HG03066 (cell line): ENCODE data around the gene LORICRIN.
"Not testable (repeated sequence)": the region's sequence is repeated elsewhere in the genome, so short reads cannot be mapped to it uniquely, and the experiment has no call there.

ENCODE experiments used
- ATAC-seq: cut with Tn5 transposase; IDR thresholded peaks from one replicate; pipeline ENCODE4 v1.9.1; 2021; ENCODE audit warnings: low read depth; ENCODE audit not compliant: unreplicated experiment

The LORICRIN gene

DNA sequence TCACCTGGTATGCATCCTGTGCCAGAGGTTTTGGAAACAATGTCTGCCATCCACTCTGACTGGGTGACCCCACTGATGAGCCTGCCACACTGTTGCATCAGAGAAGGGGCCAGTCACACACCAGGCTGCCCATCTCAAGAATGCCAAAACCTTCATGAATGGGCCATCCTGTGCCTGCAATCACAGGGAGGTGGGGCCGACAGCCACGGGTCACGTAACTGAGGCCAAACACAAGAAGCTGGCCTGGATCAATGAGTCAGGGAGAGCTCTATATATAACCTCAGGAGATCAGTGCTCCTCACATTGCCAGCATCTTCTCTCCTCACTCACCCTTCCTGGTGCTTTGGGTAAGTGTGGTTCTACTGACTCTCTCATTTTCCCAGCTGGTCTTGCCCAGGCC lies at the start of gene LORICRIN:
TSS of gene LORICRIN (plus strand) at position 301 of the 400 bp plus-strand sequence. CDS start 1,263 bp downstream, outside the sequence.
- ATAC-seq, result no peak

- no peak for ATAC-seq
Measured at GRCh38 chr1:153210206-153210605, 49.3 kb upstream of the LORICRIN start.

GRCh38 chr1:153212201-153212600 lies 47.3 kb upstream of the LORICRIN start:
- no peak for ATAC-seq

DNA sequence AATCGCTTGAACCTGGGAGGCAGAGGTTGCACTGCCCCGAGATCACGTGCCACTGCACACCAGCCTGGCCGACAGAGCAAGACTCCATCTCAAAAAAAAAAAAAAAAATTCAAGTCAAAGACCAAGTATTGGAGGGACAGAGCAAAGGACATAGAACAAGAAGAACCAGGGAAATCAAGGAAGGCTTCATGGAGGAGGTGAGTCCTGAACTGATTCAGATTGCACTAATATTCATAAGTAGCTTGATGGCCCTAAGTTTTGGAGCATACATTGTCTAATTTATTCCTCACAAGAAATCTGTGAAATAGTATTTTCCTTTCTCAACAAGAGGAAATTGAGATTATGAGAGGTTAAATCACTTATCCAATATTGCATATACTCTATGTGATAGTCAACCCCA lies 46.0 kb upstream of the LORICRIN start:
- no peak for ATAC-seq

DNA sequence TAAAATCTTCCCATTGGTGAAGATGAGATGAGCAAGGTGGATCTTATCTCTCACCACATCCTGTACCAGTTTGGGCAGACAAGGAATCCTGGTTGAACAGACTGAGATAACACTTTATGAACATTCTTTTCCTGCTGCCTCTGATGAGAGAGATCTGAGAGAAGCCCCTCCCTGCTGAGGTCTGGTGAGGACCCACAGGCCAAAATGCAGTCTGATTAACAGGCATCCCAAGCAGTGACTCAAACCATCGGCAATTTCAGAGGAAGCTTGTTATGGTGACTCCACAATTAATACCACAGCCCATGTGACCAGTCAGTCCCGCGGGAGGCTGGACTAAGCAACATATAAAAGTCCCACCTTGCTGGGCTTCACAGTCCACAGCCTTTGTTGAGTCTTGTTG lies 42.3 kb upstream of the LORICRIN start, which contains the start of gene PRR9:
TSS of gene PRR9 (plus strand) at position 373 of the 400 bp plus-strand sequence. CDS start 561 bp downstream, outside the sequence.
- ATAC-seq, result no peak

DNA sequence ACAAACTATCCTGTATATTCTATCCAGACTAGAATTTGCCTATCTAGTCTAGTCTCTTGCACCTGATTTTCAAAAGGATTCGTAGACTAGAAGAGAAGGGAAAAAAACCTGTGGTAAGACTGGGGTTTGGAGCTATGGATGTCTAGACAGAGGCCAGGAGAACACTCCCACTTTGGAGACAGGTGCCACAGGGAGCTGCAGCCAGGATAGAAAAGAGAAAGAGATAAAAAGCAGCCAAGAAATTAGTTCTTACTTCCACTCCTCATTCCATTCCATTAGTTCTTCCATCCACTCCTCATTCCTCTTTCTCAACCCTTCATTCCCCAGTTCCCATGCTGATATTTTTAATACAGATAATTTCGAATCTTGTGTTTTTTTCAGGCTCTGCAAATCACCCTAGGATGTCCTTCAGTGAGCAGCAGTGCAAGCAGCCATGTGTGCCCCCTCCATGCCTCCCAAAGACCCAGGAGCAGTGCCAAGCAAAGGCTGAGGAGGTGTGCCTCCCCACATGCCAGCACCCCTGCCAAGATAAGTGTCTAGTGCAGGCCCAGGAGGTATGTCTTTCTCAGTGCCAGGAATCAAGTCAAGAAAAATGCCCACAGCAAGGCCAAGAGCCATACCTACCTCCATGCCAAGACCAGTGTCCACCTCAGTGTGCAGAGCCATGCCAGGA lies 41.6 kb upstream of the LORICRIN start:
- ATAC-seq, result no peak

GRCh38 chr1:153220606-153221303 lies 38.7 kb upstream of the LORICRIN start:
- ATAC-seq, result no peak

DNA sequence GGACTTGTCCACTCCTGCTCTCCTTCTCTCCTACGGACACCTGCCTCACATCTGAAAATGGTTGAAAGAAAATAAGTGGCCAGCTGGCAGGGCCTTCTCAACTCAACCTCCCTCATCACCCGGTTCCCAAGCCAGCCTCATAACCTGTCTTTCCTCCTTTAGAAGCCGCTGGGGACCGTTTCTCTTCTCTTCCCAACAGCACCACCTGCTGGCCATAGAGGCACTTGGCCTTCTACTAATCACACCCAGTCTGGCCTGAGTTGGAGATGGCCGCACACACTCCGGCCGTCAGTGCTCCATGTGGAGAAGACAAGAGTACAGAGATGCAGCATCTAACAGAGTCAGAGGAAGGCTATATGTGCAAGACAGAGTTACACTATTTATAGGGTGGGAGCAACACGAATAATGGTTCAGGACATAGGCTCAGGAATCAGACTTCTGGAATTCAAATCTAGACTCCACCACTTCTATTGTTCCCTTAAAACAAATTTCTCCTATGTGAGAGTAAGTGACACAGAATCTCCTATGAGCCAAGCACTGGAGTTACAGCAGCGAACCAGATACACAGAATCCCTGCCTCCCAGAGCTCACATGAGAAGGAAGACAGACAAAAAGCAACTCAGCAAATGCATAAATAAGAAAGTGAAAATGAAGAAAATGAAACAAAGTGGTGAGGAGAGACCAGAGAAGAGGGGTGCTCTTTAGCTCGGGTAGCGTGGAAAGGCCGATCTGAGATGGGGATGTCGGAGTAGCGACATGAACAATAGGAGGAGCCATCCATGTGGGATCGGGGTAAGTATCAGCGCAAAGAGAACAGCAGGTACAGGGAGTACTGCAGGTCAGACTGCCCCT lies 36.2 kb upstream of the LORICRIN start:
- peak; percentile 65 for ATAC-seq

DNA sequence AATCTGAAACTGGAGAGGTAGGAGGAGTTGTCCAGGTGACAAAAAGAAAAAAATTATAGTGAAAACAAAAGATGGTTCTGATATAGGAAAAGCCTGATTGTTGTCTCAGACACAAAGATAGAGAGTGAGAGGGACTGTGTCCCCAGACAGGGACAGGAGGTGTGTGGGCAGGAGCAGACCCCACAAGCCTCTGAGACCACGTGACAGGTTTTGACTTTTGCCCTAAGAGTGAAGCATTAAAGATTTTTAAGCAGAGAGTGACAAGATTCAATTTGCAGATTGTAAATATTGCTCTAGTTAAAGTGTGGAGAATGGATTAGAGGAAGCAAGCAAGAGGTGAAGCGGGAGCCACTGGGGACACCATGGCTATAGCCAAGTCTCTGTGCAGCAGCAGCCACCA lies 31.7 kb upstream of the LORICRIN start:
- ATAC-seq, result no peak

- ATAC-seq, result no peak
Measured at GRCh38 chr1:153228491-153228890, 31.0 kb upstream of the LORICRIN start.

GRCh38 chr1:153229076-153229829 lies 30.2 kb upstream of the LORICRIN start:
- ATAC-seq, result not testable (repeated sequence)

GRCh38 chr1:153231363-153231762 lies 28.1 kb upstream of the LORICRIN start:
- no peak for ATAC-seq

GRCh38 chr1:153231785-153232184 lies 27.7 kb upstream of the LORICRIN start:
- ATAC-seq, result no peak

- ATAC-seq, result no peak
Measured at GRCh38 chr1:153232553-153232952, 26.9 kb upstream of the LORICRIN start.

- ATAC-seq, result no peak
Measured at GRCh38 chr1:153233448-153233847, 26.0 kb upstream of the LORICRIN start.

DNA sequence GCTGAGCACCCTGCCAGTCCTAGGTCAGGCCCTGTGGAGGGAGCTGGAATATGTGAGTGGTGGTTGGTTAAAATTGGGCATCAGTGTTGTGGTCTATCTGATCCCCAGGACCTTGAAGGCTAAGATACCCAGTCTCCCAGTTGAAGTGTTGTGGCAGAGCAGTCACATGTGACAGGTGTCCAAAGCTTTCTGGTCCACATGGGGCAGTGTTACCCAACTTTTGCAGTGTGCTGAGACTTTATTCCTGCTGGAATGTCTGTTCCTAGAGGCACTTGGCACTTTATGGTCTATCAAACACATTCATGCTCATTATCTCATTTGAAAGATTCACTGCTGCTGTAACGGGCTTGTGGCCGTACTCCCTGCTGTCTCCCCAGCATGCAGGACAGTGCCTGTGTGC lies 21.0 kb upstream of the LORICRIN start:
- ATAC-seq, result no peak

GRCh38 chr1:153242160-153242559 lies 17.3 kb upstream of the LORICRIN start:
- no peak for ATAC-seq

DNA sequence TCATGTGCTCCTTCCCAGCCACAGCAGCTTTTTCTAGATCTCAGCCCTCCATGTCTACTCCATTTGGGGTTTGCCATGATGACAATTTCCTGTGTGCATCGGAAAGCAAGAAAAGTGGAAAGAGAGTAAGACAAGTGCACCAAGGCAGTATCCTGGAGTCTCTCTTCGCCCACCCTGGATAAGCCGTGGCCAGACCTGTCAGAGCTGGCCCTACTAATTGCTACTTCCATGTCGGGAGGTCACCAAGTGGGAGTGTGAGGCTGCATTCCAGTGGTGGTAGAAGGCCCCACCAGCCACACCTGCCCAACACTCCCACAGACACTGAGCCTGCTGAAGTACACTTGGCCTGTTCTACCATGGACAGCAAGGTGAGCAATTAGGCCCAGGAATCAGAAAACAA lies 14.0 kb upstream of the LORICRIN start:
- ATAC-seq, result no peak

DNA sequence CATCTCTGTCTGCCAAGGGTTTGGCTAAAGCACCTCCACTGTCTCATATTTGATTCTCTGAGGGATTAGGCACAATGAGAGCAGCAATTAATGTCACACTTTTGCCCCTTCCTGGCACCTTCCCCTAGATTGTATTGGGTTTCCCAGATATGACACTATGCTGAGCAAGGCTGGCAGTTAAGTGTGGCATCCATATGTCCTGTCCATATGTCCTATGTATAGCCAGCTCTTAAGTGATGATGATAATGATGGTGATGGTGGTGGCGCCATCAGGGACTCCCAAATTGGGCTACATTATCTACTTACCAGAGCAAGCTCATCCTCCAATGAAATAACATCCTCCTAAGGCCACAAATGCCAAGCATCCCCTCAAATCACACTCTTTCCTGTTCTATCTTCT lies 13.5 kb upstream of the LORICRIN start:
- ATAC-seq, result no peak

DNA sequence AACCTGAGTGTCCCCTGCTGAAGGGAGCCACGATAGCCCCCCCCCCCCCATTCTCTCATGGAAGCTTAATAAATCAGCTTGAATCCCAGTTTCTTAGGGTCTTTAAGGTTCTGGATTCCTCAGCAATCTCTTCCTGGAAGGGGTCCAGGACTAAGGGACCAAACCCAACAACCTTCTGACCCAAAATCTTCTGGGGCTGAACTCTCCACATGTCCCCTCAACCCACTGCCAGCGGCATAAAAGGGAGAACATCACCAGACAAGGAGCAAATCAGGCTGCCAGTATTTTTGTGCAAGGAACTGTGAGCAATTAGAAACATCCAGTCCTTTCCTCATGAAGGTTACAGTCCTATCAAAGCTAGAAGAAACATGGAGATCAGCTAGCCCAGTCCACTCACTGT lies 12.7 kb upstream of the LORICRIN start:
- no peak for ATAC-seq
